ENCODE measurements around the gene AKAP9.
"Not testable (repeated sequence)": the region's sequence is repeated elsewhere in the genome, so short reads cannot be mapped to it uniquely, and the experiment has no call there.

Gene AKAP9

GRCh38 chr7:91940572-91941341 lies at the start of gene AKAP9:
Gene AKAP9, plus strand, starts transcription at chr7:91940862. Its CDS starts 238 bp downstream, at chr7:91941100.
- H4K20me1 ChIP-seq (ENCODE audit: control insufficient read depth, insufficient read depth, low read depth, low read length), result 0 out of 2 replicates have a peak, but pooled peaks cover 3% of the 10 kb centered on the region
- no peaks in the 10 kb centered on the region for H3F3A ChIP-seq (ENCODE audit: control insufficient read depth, insufficient read depth)
- no peaks in the 10 kb centered on the region for H3K9me2 ChIP-seq (replicated peaks; ENCODE audit: control insufficient read depth, low read length)
- H3K9me3 ChIP-seq (ENCODE audit: control insufficient read depth, insufficient read depth, low read length), result no peaks in the 10 kb centered on the region
- TF ChIP-seq EZH2phosphoT487 (IDR thresholded peaks at IDR 0.05; ENCODE audit: borderline replicate concordance, low read length) (no peak), CTCF (IDR thresholded peaks at IDR 0.05; ENCODE audit: low read depth, low read length, poor library complexity, severe bottlenecking) (peak; percentile 11)
- no peaks in the 10 kb centered on the region for H3K27me3 ChIP-seq (ENCODE audit: control insufficient read depth, low read length)
- H3K36me3 ChIP-seq (ENCODE audit: control insufficient read depth, low read length), result 0 out of 2 replicates have a peak, but pooled peaks cover 3% of the 10 kb centered on the region
- H3K4me1 ChIP-seq (ENCODE audit: control insufficient read depth, low read length), result peaks cover 21% of the 10 kb centered on the region
- H3K4me2 ChIP-seq (ENCODE audit: low read length), result peak within 1 kb of the TSS; percentile 93
- H3K79me2 ChIP-seq (ENCODE audit: control insufficient read depth, low read length), result peaks cover 62% of the 10 kb centered on the region
- H3K27ac ChIP-seq (ENCODE audit: low read depth, low read length), result peak within 1 kb of the TSS; percentile 47
- peak within 1 kb of the TSS; percentile 81 for H3K4me3 ChIP-seq (ENCODE audit: low read length)

- Histone ChIP-seq H3K79me2 (ENCODE audit: control insufficient read depth, low read length) (no peaks in the 10 kb centered on the region), H3K4me3 (ENCODE audit: low read length) (no peak overlapping the region), H3K9me2 (replicated peaks; ENCODE audit: control insufficient read depth, low read length) (no peaks in the 10 kb centered on the region), H3K27me3 (ENCODE audit: control insufficient read depth, low read length) (no peaks in the 10 kb centered on the region), H3K36me3 (ENCODE audit: control insufficient read depth, low read length) (no peaks in the 10 kb centered on the region), H3K4me1 (ENCODE audit: control insufficient read depth, low read length) (no peaks in the 10 kb centered on the region), H3K9me3 (ENCODE audit: control insufficient read depth, insufficient read depth, low read length) (no peaks in the 10 kb centered on the region), H3K4me2 (ENCODE audit: low read length) (no peak overlapping the region), H4K20me1 (ENCODE audit: control insufficient read depth, insufficient read depth, low read depth, low read length) (no peaks in the 10 kb centered on the region), H3K27ac (ENCODE audit: low read depth, low read length) (no peak overlapping the region), H3F3A (ENCODE audit: control insufficient read depth, insufficient read depth) (no peaks in the 10 kb centered on the region)
- TF ChIP-seq EZH2phosphoT487 (IDR thresholded peaks at IDR 0.05; ENCODE audit: borderline replicate concordance, low read length) (no peak), CTCF (IDR thresholded peaks at IDR 0.05; ENCODE audit: low read depth, low read length, poor library complexity, severe bottlenecking) (no peak)
Observed at GRCh38 chr7:91892099-91892705, 48.5 kb upstream of the AKAP9 start.

GRCh38 chr7:91892821-91893340 lies 47.8 kb upstream of the AKAP9 start:
- no peaks in the 10 kb centered on the region for H3K27me3 ChIP-seq (ENCODE audit: control insufficient read depth, low read length)
- H3F3A ChIP-seq (ENCODE audit: control insufficient read depth, insufficient read depth), result no peaks in the 10 kb centered on the region
- H3K4me1 ChIP-seq (ENCODE audit: control insufficient read depth, low read length), result no peaks in the 10 kb centered on the region
- TF ChIP-seq CTCF (IDR thresholded peaks at IDR 0.05; ENCODE audit: low read depth, low read length, poor library complexity, severe bottlenecking), result no peak
- no peak for TF ChIP-seq EZH2phosphoT487 (IDR thresholded peaks at IDR 0.05; ENCODE audit: borderline replicate concordance, low read length)
- no peaks in the 10 kb centered on the region for H3K9me3 ChIP-seq (ENCODE audit: control insufficient read depth, insufficient read depth, low read length)
- no peak overlapping the region for H3K4me2 ChIP-seq (ENCODE audit: low read length)
- no peaks in the 10 kb centered on the region for H3K36me3 ChIP-seq (ENCODE audit: control insufficient read depth, low read length)
- H4K20me1 ChIP-seq (ENCODE audit: control insufficient read depth, insufficient read depth, low read depth, low read length), result no peaks in the 10 kb centered on the region
- H3K79me2 ChIP-seq (ENCODE audit: control insufficient read depth, low read length), result no peaks in the 10 kb centered on the region
- H3K27ac ChIP-seq (ENCODE audit: low read depth, low read length), result no peak overlapping the region
- no peak overlapping the region for H3K4me3 ChIP-seq (ENCODE audit: low read length)
- no peaks in the 10 kb centered on the region for H3K9me2 ChIP-seq (replicated peaks; ENCODE audit: control insufficient read depth, low read length)

GRCh38 chr7:91893699-91894098 lies 47.0 kb upstream of the AKAP9 start:
- H3F3A ChIP-seq (ENCODE audit: control insufficient read depth, insufficient read depth); H3K9me2 ChIP-seq (replicated peaks; ENCODE audit: control insufficient read depth, low read length); H3K4me3 ChIP-seq (ENCODE audit: low read length); H3K36me3 ChIP-seq (ENCODE audit: control insufficient read depth, low read length); H3K27me3 ChIP-seq (ENCODE audit: control insufficient read depth, low read length); H3K27ac ChIP-seq (ENCODE audit: low read depth, low read length); H3K79me2 ChIP-seq (ENCODE audit: control insufficient read depth, low read length); H3K4me1 ChIP-seq (ENCODE audit: control insufficient read depth, low read length); H3K4me2 ChIP-seq (ENCODE audit: low read length); H3K9me3 ChIP-seq (ENCODE audit: control insufficient read depth, insufficient read depth, low read length); H4K20me1 ChIP-seq (ENCODE audit: control insufficient read depth, insufficient read depth, low read depth, low read length): not testable (repeated sequence)
